ENCODE results near the gene ABLIM2. TPM values are rescaled to one million over a fixed set of nuclear protein-coding genes. Genes with fewer than 3 reads are reported as not detected.

Gene ABLIM2
- polyA plus RNA-seq, 2 of the 4 experiments (the other 2 are of a cell fraction), result 0.21 to 0.40 TPM

DNA sequence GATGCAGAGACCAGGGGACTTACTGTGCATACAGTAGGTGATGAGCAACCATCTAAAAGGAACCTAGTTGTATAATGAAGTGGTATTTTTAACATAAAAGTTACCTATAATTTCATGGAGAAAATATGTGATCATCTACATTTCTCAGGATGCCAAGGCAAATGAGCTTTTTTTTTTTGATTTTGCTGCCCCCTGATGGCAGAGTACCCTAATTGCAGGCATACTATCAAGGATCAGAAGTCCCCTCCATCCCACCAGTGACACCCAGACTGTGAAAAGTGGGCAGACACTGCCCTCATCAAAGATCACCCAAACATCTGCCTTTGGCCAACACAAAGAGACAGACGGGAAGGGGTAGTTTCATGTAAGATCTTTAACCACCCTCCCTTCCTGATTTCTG, 9.6 kb upstream of the ABLIM2 start (continued):
- TF ChIP-seq, protein P1, sequence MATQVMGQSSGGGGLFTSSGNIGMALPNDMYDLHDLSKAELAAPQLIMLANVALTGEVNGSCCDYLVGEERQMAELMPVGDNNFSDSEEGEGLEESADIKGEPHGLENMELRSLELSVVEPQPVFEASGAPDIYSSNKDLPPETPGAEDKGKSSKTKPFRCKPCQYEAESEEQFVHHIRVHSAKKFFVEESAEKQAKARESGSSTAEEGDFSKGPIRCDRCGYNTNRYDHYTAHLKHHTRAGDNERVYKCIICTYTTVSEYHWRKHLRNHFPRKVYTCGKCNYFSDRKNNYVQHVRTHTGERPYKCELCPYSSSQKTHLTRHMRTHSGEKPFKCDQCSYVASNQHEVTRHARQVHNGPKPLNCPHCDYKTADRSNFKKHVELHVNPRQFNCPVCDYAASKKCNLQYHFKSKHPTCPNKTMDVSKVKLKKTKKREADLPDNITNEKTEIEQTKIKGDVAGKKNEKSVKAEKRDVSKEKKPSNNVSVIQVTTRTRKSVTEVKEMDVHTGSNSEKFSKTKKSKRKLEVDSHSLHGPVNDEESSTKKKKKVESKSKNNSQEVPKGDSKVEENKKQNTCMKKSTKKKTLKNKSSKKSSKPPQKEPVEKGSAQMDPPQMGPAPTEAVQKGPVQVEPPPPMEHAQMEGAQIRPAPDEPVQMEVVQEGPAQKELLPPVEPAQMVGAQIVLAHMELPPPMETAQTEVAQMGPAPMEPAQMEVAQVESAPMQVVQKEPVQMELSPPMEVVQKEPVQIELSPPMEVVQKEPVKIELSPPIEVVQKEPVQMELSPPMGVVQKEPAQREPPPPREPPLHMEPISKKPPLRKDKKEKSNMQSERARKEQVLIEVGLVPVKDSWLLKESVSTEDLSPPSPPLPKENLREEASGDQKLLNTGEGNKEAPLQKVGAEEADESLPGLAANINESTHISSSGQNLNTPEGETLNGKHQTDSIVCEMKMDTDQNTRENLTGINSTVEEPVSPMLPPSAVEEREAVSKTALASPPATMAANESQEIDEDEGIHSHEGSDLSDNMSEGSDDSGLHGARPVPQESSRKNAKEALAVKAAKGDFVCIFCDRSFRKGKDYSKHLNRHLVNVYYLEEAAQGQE (IDR thresholded peaks at IDR 0.05), result no peak
- no peak for TF ChIP-seq RCOR1 (IDR thresholded peaks at IDR 0.05; ENCODE audit: low read depth, low read length)
- TF ChIP-seq SMC3 (IDR thresholded peaks at IDR 0.05), result no peak

DNA sequence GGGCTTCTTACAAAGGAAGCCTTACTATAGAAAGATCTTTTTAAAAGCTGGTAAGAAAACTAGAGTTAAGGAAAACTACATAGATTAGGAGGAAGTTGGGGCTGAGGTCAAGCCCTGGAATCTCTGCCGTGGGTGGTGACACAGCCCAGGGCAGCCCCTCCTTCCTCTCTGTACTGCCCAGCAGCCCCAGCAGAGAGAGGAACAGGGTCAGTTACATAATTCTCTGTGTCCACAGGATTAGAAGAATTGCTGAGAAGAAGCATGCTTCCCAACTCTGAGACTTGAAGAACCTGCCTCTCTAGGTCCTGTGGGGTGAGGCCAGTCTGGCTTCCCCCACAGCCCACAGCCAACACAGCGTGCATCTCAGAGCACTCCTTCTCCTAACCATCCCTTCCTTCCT, 9.2 kb upstream of the ABLIM2 start:
- 7% methylated on average over 2 of the region's 2 CpGs for WGBS (ENCODE audit: missing lambda C conversion rate)
- no peak overlapping the region for H3K4me3 ChIP-seq
- FAIRE-seq (no peak), ATAC-seq (no peak), DNase-seq (ENCODE audit: low read depth in 1 of 2, low spot score in 1 of 2) (no peak)
- no peak for TF ChIP-seq POLR2AphosphoS2 (conservative IDR thresholded peaks at IDR 0.05; ENCODE audit: low read length)
- TF ChIP-seq CHD4 (IDR thresholded peaks at IDR 0.05; ENCODE audit: borderline replicate concordance), result no peak
- TF ChIP-seq FOSL2 (IDR thresholded peaks at IDR 0.05), result no peak
- no peak for TF ChIP-seq FOSL2 (CRISPR knock-in tag; IDR thresholded peaks at IDR 0.05)
- TF ChIP-seq, protein P2, sequence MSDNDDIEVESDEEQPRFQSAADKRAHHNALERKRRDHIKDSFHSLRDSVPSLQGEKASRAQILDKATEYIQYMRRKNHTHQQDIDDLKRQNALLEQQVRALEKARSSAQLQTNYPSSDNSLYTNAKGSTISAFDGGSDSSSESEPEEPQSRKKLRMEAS (IDR thresholded peaks at IDR 0.05), result no peak
- no peak for TF ChIP-seq KDM5A (IDR thresholded peaks at IDR 0.05)
- TF ChIP-seq, protein P3, sequence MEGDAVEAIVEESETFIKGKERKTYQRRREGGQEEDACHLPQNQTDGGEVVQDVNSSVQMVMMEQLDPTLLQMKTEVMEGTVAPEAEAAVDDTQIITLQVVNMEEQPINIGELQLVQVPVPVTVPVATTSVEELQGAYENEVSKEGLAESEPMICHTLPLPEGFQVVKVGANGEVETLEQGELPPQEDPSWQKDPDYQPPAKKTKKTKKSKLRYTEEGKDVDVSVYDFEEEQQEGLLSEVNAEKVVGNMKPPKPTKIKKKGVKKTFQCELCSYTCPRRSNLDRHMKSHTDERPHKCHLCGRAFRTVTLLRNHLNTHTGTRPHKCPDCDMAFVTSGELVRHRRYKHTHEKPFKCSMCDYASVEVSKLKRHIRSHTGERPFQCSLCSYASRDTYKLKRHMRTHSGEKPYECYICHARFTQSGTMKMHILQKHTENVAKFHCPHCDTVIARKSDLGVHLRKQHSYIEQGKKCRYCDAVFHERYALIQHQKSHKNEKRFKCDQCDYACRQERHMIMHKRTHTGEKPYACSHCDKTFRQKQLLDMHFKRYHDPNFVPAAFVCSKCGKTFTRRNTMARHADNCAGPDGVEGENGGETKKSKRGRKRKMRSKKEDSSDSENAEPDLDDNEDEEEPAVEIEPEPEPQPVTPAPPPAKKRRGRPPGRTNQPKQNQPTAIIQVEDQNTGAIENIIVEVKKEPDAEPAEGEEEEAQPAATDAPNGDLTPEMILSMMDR (IDR thresholded peaks at IDR 0.05), result no peak
- TF ChIP-seq EHMT2 (IDR thresholded peaks at IDR 0.05; ENCODE audit: low read depth), result no peak
- no peak for TF ChIP-seq TP53 (CRISPR knock-in tag; IDR thresholded peaks at IDR 0.05)
- no peak for TF ChIP-seq JUNB (IDR thresholded peaks at IDR 0.05)
- TF ChIP-seq CEBPB (IDR thresholded peaks at IDR 0.05), result no peak
- no peak for TF ChIP-seq POLR2A (IDR thresholded peaks at IDR 0.05; ENCODE audit: low read length)
- TF ChIP-seq RARB (CRISPR knock-in tag; IDR thresholded peaks at IDR 0.05), result no peak
- TF ChIP-seq HOXA7 (CRISPR knock-in tag; IDR thresholded peaks at IDR 0.05), result no peak
- TF ChIP-seq CBX2 (IDR thresholded peaks at IDR 0.05; ENCODE audit: borderline replicate concordance, low read depth), result no peak
- TF ChIP-seq CHD2 (IDR thresholded peaks at IDR 0.05; ENCODE audit: low read length, partially characterized antibody), result no peak
- no peak for TF ChIP-seq RAD21 (conservative IDR thresholded peaks at IDR 0.05 in 1 of 2, IDR thresholded peaks at IDR 0.05 in 1 of 2)
- no peak for TF ChIP-seq NPAS2 (CRISPR knock-in tag; IDR thresholded peaks at IDR 0.05; ENCODE audit: borderline replicate concordance)
- TF ChIP-seq, protein P1 (IDR thresholded peaks at IDR 0.05), result no peak
- TF ChIP-seq, protein P4, sequence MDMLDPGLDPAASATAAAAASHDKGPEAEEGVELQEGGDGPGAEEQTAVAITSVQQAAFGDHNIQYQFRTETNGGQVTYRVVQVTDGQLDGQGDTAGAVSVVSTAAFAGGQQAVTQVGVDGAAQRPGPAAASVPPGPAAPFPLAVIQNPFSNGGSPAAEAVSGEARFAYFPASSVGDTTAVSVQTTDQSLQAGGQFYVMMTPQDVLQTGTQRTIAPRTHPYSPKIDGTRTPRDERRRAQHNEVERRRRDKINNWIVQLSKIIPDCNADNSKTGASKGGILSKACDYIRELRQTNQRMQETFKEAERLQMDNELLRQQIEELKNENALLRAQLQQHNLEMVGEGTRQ (IDR thresholded peaks at IDR 0.05), result no peak
- TF ChIP-seq, protein P5, sequence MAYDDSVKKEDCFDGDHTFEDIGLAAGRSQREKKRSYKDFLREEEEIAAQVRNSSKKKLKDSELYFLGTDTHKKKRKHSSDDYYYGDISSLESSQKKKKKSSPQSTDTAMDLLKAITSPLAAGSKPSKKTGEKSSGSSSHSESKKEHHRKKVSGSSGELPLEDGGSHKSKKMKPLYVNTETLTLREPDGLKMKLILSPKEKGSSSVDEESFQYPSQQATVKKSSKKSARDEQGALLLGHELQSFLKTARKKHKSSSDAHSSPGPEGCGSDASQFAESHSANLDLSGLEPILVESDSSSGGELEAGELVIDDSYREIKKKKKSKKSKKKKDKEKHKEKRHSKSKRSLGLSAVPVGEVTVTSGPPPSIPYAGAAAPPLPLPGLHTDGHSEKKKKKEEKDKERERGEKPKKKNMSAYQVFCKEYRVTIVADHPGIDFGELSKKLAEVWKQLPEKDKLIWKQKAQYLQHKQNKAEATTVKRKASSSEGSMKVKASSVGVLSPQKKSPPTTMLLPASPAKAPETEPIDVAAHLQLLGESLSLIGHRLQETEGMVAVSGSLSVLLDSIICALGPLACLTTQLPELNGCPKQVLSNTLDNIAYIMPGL (CRISPR knock-in tag; IDR thresholded peaks at IDR 0.05; ENCODE audit: borderline replicate concordance), result no peak
- no peak overlapping the region for H3K27ac ChIP-seq
- no peaks in the 10 kb centered on the region for H3K4me1 ChIP-seq
- CTCF ChIA-PET, result interaction anchor here (0.8 to 1.6 kb wide), 3 partner anchors 9 to 31 kb away, joined by 4 read pairs; partner anchors contain the start of gene SH3TC1
- H3K9me3 ChIP-seq, result peaks cover 8% of the 10 kb centered on the region
- H3K4me2 ChIP-seq, result no peak overlapping the region
- POLR2A ChIA-PET, result no interaction called here
